GM10847 (cell line): ENCODE data around the gene NHP2.

Experiments used
- POLR2A ChIP-seq: IDR thresholded peaks from 2 replicates; pipeline ENCODE4 v1.6.1; 2011; ENCODE audit not compliant: insufficient read length; ENCODE audit errors: extremely low read depth

The NHP2 gene

GRCh38 chr5:178112545-178112944, 41.1 kb downstream of the NHP2 start:
- no peak for TF ChIP-seq POLR2A

DNA sequence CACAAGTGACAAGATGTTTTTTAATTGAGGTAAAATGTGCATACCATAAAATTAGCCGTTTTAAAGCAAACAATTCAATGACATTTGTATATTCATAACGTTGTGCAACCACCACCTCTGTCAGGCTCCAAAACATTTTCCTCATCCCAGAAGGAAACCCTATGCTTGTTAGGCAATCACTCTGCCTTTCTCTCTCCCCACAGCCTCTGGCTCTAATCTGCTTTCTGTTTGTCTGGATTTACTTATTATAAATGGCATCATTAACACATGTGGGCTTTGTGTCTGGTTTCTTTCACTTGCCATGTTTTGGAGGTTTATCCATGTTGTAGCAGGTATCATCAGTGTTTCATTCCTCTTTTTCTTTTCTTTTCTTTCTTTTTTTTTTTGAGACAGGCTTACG, 41.8 kb downstream of the NHP2 start:
- no peak for TF ChIP-seq POLR2A

DNA sequence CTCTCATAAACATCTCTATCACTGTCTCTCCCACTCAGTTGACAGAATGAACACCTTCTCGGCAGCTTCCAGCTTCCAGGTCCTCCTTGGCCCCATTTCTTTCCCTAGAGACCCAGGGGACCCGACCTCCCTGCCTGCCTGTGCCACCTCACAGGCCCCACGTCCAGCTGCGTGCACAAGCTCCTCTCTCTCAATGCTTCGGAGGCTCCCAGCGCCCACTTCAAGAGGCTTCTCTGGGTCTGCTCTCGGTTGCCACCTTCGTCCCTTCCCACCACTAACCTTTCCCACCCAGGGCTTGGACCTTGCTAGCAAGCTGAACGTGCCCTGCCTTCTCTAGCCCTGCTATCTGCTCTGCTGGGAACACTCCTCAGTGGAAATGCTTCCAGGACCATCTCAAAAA, 43.2 kb downstream of the NHP2 start:
- TF ChIP-seq POLR2A: no peak

DNA sequence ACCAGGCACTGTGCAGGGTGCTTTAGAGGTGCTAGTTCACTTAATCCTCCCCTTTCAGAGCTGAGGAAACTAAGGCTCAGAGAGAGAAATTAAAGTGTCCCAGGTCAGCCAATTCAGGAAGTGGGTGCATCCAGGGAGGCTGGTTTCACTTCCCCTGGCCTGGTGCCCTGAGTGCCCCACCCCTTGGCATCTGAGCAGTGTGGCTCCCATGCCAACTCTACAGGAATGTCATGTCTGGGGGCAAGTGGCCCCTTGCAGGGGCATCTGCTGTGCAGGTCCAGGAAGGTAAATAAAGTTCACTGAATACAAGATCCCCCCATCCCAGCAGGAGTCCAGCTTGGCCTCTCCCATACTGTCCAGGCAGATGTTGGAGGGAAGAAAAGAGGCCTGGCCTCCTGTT, 44.7 kb downstream of the NHP2 start:
- no peak for TF ChIP-seq POLR2A

DNA sequence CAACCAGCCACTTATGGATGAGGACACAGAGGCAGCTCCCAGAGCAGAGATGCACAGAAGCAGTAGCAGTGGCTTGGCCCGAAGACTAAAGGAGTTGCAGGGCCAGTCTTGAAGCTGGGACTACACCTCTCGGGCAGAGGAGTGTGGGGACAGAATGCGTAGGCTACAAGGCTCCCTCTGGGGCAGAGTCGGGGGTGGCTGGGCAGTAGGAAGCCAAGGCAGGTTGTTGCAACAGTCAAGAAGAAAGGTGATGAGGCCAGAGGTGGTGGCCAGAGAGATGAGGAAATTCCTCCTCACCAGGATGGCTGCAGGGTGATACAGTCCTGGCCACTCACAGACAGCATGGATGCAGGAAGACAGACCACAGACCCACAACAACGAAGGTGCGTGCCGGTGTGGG, 45.2 kb downstream of the NHP2 start:
- no peak for TF ChIP-seq POLR2A

DNA sequence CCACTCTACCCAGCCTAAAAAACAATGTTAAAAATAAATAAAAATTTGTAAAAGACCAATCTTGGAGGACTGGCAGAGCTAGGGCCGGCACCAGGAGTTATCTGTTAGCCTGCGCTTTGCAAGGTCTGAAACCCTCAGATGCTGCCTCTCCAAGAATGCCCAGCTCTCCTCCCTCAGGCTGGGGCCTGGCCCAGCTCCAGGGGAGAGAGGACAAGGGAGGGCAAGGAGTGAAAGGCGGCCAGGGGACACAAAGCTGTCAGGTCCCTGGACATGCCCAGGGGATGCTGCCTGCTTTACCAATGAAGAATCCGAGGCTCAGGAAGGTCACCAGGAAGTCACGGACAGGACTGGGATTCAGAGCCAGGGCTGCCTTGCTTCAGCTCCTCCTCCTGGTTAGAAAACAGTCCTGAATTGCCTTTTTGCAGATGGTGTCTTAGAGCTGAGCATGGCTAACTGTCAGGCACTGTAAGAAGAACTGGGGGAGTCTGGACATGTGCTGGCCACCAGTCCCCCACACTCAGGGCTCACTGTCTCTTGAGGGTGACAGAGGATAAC, 45.9 kb downstream of the NHP2 start:
- TF ChIP-seq POLR2A: no peak

DNA sequence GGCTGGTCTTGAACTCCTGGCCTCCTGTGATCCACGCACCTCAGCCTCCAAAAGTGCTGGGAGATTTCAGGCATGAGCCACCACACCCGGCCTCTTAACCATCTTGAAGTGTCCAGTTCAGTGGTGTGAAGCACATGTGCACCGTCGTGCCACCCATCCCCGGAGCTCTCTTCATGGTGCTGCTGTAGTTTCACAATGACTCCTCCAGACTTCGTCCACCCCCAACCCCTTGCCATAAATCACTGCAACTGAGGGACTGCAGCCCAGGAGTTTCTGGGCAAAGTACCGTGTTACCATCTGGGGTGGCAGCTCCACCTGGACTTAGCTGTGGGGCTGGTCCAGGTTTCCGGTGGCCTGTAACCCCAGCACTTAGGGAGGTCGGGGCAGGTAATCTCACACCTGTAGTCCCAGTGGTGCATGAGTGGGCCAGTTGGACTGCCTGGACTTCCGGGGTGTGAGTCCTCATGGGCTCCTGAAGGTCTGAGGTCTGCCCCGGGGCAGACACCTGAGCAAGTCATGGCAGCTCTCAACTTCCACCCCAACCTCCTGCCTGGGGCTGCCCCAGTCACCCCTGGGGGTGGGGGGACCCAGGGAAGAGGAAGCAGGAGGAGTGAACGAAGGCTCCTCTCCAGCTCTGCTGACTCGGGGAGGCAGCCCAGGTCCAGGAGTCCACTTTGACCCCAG, 47.0 kb downstream of the NHP2 start:
- TF ChIP-seq POLR2A: no peak

- no peak for TF ChIP-seq POLR2A
Observed at GRCh38 chr5:178106086-178106485, 47.6 kb downstream of the NHP2 start.

DNA sequence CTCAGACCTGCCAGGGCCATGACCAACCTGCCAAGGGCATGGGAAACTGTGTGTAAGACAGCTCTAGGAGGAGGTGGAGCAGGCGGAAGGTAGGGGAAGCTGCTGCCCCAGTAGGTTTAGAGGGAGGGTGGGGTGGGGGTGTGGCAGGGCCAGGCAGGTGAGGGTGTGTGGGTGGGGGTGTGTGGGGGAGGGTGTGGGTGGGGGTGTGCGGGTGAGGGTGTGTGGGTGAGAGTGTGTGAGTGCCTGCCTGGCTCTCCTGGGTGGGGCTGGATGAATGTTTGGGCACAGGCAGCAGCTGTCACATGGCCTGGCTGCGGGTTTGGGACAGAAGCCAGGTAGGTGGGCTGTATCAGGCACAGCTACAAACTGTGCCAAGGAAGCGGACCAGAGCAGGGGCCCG, 49.2 kb downstream of the NHP2 start:
- TF ChIP-seq POLR2A: no peak

- TF ChIP-seq POLR2A: no peak
Observed at GRCh38 chr5:178103612-178104011, 50.1 kb downstream of the NHP2 start.
